VCaP (cell line): ENCODE data around the gene RPS3.

ENCODE experiments used
- H3K27ac ChIP-seq: fragments of 450-650 bp; 2 replicates; pipeline ENCODE4 v1.5.1; 2017
- TF ChIP-seq, protein P1 (sequence below): fragments of 450-650 bp; conservative IDR thresholded peaks from 2 replicates; pipeline ENCODE4 v1.5.1; 2017; ENCODE audit warnings: mild to moderate bottlenecking, moderate library complexity

RPS3 gene

DNA sequence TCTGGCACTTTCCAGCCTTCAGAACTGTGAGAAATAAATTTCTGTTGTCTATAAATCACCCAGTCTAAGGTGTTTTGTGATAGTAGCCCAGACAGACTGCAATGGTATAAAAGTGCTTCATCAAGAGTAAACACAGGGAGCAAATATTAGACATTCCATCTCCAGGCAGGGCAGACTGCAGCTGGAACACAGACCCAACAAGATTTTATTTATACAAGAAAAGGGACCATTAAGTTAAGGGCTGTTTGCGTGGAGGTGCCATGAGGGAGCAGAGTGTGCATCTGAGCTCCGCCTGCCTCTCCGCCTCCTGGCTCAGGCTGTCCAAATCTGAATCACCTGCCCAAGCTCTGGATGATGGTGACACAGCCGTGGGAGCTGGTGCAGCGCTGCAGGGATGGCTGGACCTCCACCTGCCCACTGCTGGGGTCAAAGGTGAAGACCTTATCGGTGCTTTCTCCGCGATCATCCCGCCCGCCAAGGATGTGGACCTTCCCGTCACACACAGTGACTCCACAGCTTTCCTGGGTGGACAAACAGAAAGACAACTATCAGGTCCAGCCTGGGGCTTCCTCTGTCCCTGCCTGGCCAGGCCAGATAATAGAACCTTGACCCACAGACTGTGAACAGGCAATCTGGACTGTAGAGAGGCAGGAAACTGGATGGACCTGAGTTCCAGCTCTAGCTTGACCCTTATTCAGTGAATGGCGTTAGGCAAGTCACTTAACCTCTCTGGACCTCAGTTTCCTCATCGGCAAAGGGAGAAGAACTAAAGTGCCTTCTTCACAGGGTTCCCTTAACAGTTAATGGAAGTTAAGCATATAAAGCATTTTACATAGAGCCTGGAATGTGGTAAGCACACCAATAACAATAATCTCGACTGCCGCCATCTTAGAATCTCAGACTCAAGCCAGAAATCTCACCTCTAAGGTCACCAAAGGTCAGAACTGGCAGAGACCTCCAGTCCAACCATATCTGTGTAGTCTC is 23.2 kb downstream of the RPS3 start:
- H3K27ac ChIP-seq = peak overlapping the region; percentile 66
- TF ChIP-seq, protein P1, sequence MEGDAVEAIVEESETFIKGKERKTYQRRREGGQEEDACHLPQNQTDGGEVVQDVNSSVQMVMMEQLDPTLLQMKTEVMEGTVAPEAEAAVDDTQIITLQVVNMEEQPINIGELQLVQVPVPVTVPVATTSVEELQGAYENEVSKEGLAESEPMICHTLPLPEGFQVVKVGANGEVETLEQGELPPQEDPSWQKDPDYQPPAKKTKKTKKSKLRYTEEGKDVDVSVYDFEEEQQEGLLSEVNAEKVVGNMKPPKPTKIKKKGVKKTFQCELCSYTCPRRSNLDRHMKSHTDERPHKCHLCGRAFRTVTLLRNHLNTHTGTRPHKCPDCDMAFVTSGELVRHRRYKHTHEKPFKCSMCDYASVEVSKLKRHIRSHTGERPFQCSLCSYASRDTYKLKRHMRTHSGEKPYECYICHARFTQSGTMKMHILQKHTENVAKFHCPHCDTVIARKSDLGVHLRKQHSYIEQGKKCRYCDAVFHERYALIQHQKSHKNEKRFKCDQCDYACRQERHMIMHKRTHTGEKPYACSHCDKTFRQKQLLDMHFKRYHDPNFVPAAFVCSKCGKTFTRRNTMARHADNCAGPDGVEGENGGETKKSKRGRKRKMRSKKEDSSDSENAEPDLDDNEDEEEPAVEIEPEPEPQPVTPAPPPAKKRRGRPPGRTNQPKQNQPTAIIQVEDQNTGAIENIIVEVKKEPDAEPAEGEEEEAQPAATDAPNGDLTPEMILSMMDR = no peak

DNA sequence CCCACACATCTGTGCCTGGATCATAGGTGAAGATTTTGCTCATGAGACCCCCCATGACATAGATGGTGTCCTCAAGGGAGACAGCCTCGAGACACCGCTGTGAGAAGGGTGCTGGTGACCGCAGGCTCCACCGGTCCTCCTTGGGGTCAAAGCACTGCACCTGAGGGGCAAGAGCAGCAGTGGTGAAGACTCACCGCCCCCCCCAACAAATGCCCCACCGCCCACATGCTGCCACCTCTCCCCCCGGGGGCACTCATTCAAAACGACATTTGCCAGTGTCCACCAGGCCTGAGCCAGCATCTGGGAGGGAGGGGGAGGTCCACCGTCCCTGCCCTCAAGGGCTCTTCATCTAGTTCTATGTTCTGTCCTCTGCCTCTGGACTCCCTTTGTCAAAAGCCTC is 24.4 kb downstream of the RPS3 start:
- TF ChIP-seq, protein P1 = no peak

DNA sequence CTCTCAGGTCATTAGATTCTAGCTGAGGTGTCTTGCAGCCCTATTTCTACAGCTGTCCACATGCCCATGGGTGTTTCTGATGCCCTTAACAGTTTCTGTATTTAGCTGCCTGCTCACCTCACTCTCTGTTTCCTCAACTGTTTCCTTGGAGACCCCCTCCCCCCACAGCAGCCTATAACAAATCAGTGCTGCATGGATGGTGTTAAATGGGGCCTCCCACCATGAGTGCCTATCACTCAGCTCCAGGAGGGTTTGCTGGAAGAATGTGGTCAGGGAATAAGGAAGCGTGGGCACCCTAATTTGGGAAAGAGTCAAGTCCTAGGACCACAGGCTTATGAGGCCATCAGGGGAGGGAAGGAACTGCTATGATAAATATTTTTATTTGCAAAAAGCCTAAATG is 25.1 kb downstream of the RPS3 start:
- TF ChIP-seq, protein P1 = no peak
- H3K27ac ChIP-seq = no peak overlapping the region

More for the DNA sequence above, 24.4 kb downstream of the RPS3 start:
- H3K27ac ChIP-seq = peak overlapping the region; percentile 66

DNA sequence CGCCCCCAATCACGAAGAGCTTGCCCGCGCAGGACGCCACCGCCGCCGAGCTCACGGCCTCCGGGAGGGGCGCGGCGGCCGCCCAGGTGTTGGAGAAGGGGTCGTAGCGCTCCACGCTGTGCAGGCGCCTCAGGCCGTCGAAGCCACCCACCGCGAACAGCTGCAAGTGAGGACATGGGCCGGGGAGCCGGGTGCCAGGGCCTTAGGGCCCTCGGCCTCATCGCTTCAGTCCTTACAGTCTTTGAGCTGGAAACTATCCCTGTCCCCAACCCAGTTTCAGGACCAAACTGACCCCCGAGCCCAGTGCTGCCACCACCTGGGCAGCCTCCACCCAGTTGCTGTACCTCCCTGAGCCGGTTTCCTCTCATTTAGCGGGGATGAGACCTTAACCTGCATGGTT is 26.1 kb downstream of the RPS3 start:
- TF ChIP-seq, protein P1 = peak; percentile 41
- H3K27ac ChIP-seq = no peak overlapping the region

DNA sequence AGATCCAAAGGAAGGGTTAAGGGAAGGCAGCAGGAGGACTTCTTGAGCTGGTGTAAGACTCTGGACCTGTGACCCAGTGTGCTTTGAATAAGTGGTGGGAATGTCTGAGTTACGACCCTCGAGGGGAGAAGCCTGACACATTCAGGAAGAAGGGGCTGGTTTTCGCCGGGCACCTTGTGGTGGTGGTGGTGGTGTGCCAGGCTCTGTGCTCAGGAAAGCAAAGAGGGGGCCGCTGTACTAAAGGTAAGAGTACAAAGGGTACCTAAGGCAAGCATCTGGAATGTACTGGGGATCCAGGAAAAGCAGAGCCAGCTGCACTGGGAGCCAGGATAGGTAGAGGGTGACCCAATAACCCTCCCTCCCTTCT is 27.4 kb downstream of the RPS3 start:
- no peak overlapping the region for H3K27ac ChIP-seq
- TF ChIP-seq, protein P1 = no peak

DNA sequence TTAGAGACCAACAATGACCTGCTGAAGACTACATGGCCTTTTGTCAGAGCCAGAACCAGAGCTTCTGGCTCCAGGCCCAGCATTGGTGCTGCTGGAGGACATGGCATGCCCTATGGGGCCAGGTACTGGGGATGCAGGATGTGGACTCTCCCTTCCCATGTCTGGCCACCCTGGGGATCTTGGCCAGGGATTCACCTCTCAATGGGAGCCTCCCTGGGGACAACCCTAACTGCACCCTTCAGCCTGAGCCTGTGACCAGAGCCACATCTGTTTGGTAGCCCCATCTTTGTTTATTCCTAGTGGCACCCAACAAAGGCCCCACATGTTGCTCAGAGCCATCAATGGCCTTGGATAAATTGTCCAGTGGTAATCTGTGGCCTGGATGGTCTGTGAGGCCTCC is 27.9 kb downstream of the RPS3 start:
- TF ChIP-seq, protein P1 = no peak
- no peak overlapping the region for H3K27ac ChIP-seq

DNA sequence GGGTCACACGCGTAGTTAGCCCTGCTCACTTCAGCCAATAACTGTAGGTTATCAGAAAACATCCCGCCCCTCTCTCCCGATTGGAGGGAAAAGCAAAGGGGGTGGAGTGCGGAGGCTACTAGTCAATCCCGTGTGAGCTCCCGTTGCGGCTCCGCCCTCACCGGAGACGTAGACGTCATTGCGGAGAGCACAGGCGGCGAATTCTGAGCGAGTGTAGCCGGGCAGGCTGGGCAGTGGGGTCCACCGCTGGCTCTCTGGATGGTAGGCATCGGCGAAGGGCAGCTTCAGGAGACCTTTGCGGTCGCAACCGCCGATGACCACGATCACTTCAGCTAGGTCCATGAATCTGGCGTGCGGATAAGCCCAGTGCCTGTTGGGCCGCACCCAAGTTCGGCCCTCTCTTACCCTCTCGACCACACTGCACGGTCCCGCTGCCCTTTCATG is 29.0 kb downstream of the RPS3 start:
- TF ChIP-seq, protein P1 = no peak
- no peak overlapping the region for H3K27ac ChIP-seq
